Measurements from ENCODE around the gene SATL1. TPM values are rescaled to one million over a fixed set of nuclear protein-coding genes. Genes with fewer than 3 reads are reported as not detected.
"Not testable (repeated sequence)": the region's sequence is repeated elsewhere in the genome, so short reads cannot be mapped to it uniquely, and the experiment has no call there.

SATL1 gene
- total RNA-seq, 1 donor from 2014 or later: under 0.01 TPM

GRCh38 chrX:85113746-85114145 lies 129.8 kb downstream of the SATL1 start:
- Histone ChIP-seq H3K36me3 (ENCODE audit: control insufficient read depth in 3 of 3, insufficient read depth in 3 of 3, low read length in 3 of 3) (no peaks in the 10 kb centered on the region), H3K4me3 (ENCODE audit: low read length in 3 of 3) (no peak overlapping the region), H3K9ac (ENCODE audit: low read depth in 1 of 3, low read length in 3 of 3) (no peak overlapping the region), H3K27ac (ENCODE audit: low read depth, low read length) (no peak overlapping the region), H3K4me1 (ENCODE audit: control insufficient read depth in 3 of 3, insufficient read depth in 3 of 3, low read length in 3 of 3) (no peaks in the 10 kb centered on the region), H3K27me3 (ENCODE audit: control insufficient read depth in 3 of 3, insufficient read depth in 3 of 3, low read length in 3 of 3) (no peaks in the 10 kb centered on the region), H3K9me3 (ENCODE audit: control insufficient read depth in 3 of 3, low read length in 3 of 3) (no peaks in the 10 kb centered on the region)

GRCh38 chrX:85112293-85112692 lies 131.3 kb downstream of the SATL1 start:
- Histone ChIP-seq H3K27ac (ENCODE audit: low read depth, low read length) (no peak overlapping the region), H3K4me1 (ENCODE audit: control insufficient read depth in 3 of 3, insufficient read depth in 3 of 3, low read length in 3 of 3) (no peaks in the 10 kb centered on the region), H3K36me3 (ENCODE audit: control insufficient read depth in 3 of 3, insufficient read depth in 3 of 3, low read length in 3 of 3) (no peaks in the 10 kb centered on the region), H3K9me3 (ENCODE audit: control insufficient read depth in 3 of 3, low read length in 3 of 3) (no peaks in the 10 kb centered on the region), H3K27me3 (ENCODE audit: control insufficient read depth in 3 of 3, insufficient read depth in 3 of 3, low read length in 3 of 3) (no peaks in the 10 kb centered on the region), H3K4me3 (ENCODE audit: low read length in 3 of 3) (no peak overlapping the region), H3K9ac (ENCODE audit: low read depth in 1 of 3, low read length in 3 of 3) (no peak overlapping the region)

DNA sequence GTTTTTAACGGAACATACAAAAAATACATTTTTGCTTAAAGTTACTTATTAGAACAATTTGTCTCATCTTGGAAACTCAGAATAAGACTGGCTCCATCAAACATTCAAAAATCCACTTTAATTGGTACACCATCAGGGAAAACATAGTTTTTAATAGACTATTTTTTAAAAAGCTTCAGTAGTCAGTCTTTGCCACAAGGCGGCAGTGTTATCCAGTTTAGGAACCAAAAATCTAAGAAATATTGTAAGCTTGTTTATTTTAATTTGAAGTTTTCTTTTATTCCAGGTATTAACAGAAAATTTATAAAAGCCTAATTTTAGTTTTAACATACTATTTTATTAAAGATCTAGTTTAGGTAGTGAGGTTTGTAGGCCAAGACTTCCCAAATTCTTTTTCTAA lies 132.2 kb downstream of the SATL1 start:
- Histone ChIP-seq H3K36me3 (ENCODE audit: control insufficient read depth in 3 of 3, insufficient read depth in 3 of 3, low read length in 3 of 3) (no peaks in the 10 kb centered on the region), H3K9me3 (ENCODE audit: control insufficient read depth in 3 of 3, low read length in 3 of 3) (no peaks in the 10 kb centered on the region), H3K4me3 (ENCODE audit: low read length in 3 of 3) (no peak overlapping the region), H3K27me3 (ENCODE audit: control insufficient read depth in 3 of 3, insufficient read depth in 3 of 3, low read length in 3 of 3) (no peaks in the 10 kb centered on the region), H3K9ac (ENCODE audit: low read depth in 1 of 3, low read length in 3 of 3) (no peak overlapping the region), H3K4me1 (ENCODE audit: control insufficient read depth in 3 of 3, insufficient read depth in 3 of 3, low read length in 3 of 3) (no peaks in the 10 kb centered on the region), H3K27ac (ENCODE audit: low read depth, low read length) (no peak overlapping the region)

DNA sequence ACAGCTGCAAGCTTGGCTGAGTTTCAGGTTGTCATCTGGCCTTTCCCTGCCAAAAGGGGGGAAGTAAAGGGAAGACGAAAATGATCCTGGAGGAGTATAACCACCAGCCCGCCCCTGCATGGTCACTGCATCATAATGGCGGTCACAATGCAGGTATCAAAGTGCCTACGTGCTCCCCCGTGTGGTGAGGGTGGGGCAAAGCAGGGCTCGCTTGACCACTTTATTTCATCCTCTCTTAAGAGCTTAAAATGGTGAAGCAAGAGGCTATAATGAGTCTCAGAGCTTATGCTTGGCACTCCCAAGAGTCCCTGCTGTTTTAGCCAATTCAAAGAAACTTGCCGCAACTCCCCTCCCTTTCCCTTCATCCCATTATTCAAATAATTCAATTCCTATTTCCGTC lies 134.3 kb downstream of the SATL1 start:
- H3K9ac ChIP-seq (ENCODE audit: low read depth in 1 of 3, low read length in 3 of 3): no peak overlapping the region
- no peaks in the 10 kb centered on the region for H3K4me1 ChIP-seq (ENCODE audit: control insufficient read depth in 3 of 3, insufficient read depth in 3 of 3, low read length in 3 of 3)
- no peaks in the 10 kb centered on the region for H3K9me3 ChIP-seq (ENCODE audit: control insufficient read depth in 3 of 3, low read length in 3 of 3)
- H3K27me3 ChIP-seq (ENCODE audit: control insufficient read depth in 3 of 3, insufficient read depth in 3 of 3, low read length in 3 of 3): no peaks in the 10 kb centered on the region
- H3K27ac ChIP-seq (ENCODE audit: low read depth, low read length): no peak overlapping the region
- H3K4me3 ChIP-seq (ENCODE audit: low read length in 3 of 3): no peak overlapping the region
- no peaks in the 10 kb centered on the region for H3K36me3 ChIP-seq (ENCODE audit: control insufficient read depth in 3 of 3, insufficient read depth in 3 of 3, low read length in 3 of 3)

- Histone ChIP-seq H3K9ac (ENCODE audit: low read depth in 1 of 3, low read length in 3 of 3) (no peak overlapping the region), H3K27ac (ENCODE audit: low read depth, low read length) (no peak overlapping the region), H3K27me3 (ENCODE audit: control insufficient read depth in 3 of 3, insufficient read depth in 3 of 3, low read length in 3 of 3) (no peaks in the 10 kb centered on the region), H3K4me1 (ENCODE audit: control insufficient read depth in 3 of 3, insufficient read depth in 3 of 3, low read length in 3 of 3) (no peaks in the 10 kb centered on the region), H3K4me3 (ENCODE audit: low read length in 3 of 3) (no peak overlapping the region), H3K36me3 (ENCODE audit: control insufficient read depth in 3 of 3, insufficient read depth in 3 of 3, low read length in 3 of 3) (no peaks in the 10 kb centered on the region), H3K9me3 (ENCODE audit: control insufficient read depth in 3 of 3, low read length in 3 of 3) (no peaks in the 10 kb centered on the region)
Observed at GRCh38 chrX:85108165-85108564, 135.4 kb downstream of the SATL1 start.

DNA sequence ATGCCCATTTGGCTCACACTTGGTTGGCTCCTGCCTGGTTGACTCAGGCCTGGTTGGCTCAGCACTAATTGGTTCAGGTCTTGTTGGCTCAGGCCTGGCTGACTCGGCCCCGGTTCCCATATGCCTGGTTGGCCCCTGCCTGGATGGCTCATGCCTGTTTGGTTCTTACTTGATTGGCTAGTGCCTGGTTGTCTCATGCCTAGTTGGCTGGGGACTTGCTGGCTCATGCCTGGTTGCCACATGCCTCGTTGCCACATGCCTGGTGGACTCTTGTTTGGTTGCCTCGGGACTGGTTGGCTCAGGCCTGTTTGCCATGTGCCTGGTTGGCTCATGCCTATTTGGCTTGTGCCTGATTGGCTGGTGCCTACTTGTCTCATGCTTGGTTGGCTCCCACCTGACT lies 136.2 kb downstream of the SATL1 start:
- H3K4me1 ChIP-seq (ENCODE audit: control insufficient read depth in 3 of 3, insufficient read depth in 3 of 3, low read length in 3 of 3): no peaks in the 10 kb centered on the region
- no peaks in the 10 kb centered on the region for H3K9me3 ChIP-seq (ENCODE audit: control insufficient read depth in 3 of 3, low read length in 3 of 3)
- no peak overlapping the region for H3K9ac ChIP-seq (ENCODE audit: low read depth in 1 of 3, low read length in 3 of 3)
- no peak overlapping the region for H3K27ac ChIP-seq (ENCODE audit: low read depth, low read length)
- no peaks in the 10 kb centered on the region for H3K36me3 ChIP-seq (ENCODE audit: control insufficient read depth in 3 of 3, insufficient read depth in 3 of 3, low read length in 3 of 3)
- H3K27me3 ChIP-seq (ENCODE audit: control insufficient read depth in 3 of 3, insufficient read depth in 3 of 3, low read length in 3 of 3): no peaks in the 10 kb centered on the region
- H3K4me3 ChIP-seq (ENCODE audit: low read length in 3 of 3): no peak overlapping the region

DNA sequence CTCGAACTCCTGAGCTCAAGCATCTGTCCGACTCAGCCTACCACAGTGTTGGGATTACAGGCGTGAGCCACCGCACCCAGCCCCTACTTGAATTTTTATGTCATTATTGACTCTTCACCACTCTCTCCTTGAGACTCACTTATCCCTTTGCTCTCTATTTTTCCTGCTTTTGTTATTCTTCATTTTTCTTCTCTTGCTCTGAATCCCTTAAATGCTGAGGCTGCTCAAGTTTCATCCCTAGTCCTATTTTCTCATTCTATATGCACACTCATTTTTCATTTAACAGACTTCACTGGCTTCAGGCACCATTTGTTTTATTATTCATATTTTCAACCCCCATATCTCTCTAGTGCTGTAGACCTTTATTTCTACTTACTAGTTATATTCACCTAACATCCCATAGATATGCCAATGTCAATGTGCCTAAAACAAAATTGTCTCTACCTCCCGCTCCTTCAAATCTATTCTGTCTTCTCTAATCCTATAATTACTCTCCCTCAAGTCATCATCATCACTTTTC lies 154.2 kb downstream of the SATL1 start:
- Histone ChIP-seq H3K27ac (ENCODE audit: low read depth, low read length) (no peak overlapping the region), H3K36me3 (ENCODE audit: control insufficient read depth in 3 of 3, insufficient read depth in 3 of 3, low read length in 3 of 3) (peaks cover 0 to 7% (median 2%) of the 10 kb centered on the region in 3 donors), H3K27me3 (ENCODE audit: control insufficient read depth in 3 of 3, insufficient read depth in 3 of 3, low read length in 3 of 3) (no peaks in the 10 kb centered on the region), H3K9ac (ENCODE audit: low read depth in 1 of 3, low read length in 3 of 3) (no peak overlapping the region), H3K9me3 (ENCODE audit: control insufficient read depth in 3 of 3, low read length in 3 of 3) (no peaks in the 10 kb centered on the region), H3K4me1 (ENCODE audit: control insufficient read depth in 3 of 3, insufficient read depth in 3 of 3, low read length in 3 of 3) (no peaks in the 10 kb centered on the region), H3K4me3 (ENCODE audit: low read length in 3 of 3) (no peak overlapping the region)

DNA sequence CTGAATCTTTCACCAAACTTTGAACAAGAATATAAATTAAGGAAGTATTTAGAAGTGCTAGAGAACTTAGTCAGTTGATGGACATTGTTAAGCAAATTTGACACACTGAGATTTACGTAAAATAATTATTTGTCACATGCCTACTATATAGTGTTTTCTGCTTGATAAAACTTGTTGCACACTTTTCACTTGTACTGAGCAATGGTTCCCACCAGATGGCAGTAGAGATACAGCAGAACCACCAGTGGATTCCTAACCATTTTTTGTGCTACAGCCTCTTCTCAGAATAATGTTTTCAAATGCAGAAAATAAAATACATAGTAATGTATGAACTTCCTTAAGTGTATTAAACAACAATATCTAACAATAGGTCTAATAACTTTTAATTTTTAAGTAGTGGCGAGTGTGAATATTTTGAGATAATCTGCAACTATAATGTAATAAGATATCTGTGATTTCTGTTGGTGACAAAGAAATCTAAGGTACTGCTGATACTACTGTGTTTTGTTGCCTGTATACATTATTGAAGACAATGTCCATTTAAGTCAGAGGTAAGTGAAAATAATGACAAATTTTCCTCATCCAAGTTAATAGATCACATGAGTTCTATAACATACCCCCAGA lies 158.7 kb downstream of the SATL1 start:
- Histone ChIP-seq H3K9ac (ENCODE audit: low read depth in 1 of 3, low read length in 3 of 3) (no peak overlapping the region), H3K4me1 (ENCODE audit: control insufficient read depth in 3 of 3, insufficient read depth in 3 of 3, low read length in 3 of 3) (no peaks in the 10 kb centered on the region), H3K4me3 (ENCODE audit: low read length in 3 of 3) (no peak overlapping the region), H3K27me3 (ENCODE audit: control insufficient read depth in 3 of 3, insufficient read depth in 3 of 3, low read length in 3 of 3) (no peaks in the 10 kb centered on the region), H3K9me3 (ENCODE audit: control insufficient read depth in 3 of 3, low read length in 3 of 3) (no peaks in the 10 kb centered on the region), H3K36me3 (ENCODE audit: control insufficient read depth in 3 of 3, insufficient read depth in 3 of 3, low read length in 3 of 3) (peaks cover 0 to 2% (median 1%) of the 10 kb centered on the region in 3 donors), H3K27ac (ENCODE audit: low read depth, low read length) (no peak overlapping the region)

GRCh38 chrX:85077247-85077646 lies 166.3 kb downstream of the SATL1 start:
- H3K9ac ChIP-seq (ENCODE audit: low read depth in 1 of 3, low read length in 3 of 3); H3K4me3 ChIP-seq (ENCODE audit: low read length in 3 of 3); H3K27me3 ChIP-seq (ENCODE audit: control insufficient read depth in 3 of 3, insufficient read depth in 3 of 3, low read length in 3 of 3); H3K9me3 ChIP-seq (ENCODE audit: control insufficient read depth in 3 of 3, low read length in 3 of 3); H3K36me3 ChIP-seq (ENCODE audit: control insufficient read depth in 3 of 3, insufficient read depth in 3 of 3, low read length in 3 of 3); H3K27ac ChIP-seq (ENCODE audit: low read depth, low read length); H3K4me1 ChIP-seq (ENCODE audit: control insufficient read depth in 3 of 3, insufficient read depth in 3 of 3, low read length in 3 of 3): not testable (repeated sequence)

DNA sequence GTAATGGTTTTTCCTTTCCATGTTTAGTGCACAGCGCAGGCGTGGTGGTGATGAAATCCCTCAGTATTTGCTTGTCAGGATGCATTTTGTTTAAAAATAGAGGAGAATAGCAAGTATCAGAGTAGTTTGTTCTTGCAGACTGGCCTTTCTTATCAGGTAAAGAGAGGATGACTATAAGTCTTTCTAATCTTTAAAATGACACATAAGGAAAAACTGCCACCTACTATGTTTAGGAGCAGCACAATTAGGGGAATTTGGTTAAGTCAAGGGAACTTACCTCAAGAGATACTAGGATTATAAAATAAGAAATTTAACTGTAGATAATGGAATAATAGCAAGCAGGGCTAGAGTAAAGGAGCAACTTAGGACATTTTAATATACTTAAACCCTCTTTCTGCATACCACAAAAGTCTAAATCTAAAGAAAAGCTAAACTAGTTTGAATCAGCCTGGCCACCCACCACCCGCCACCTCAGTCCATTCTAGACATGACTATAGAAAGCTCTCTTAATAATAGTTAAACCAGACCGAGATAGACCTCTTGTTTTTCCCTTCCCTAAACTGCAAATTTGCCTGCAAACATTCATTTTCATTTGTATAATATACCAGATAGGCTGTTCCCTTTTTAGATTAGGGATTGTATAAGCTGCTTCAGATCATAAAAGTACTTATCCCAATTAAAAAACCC lies 177.9 kb downstream of the SATL1 start:
- no peaks in the 10 kb centered on the region for H3K27me3 ChIP-seq (ENCODE audit: control insufficient read depth in 3 of 3, insufficient read depth in 3 of 3, low read length in 3 of 3)
- no peaks in the 10 kb centered on the region for H3K9me3 ChIP-seq (ENCODE audit: control insufficient read depth in 3 of 3, low read length in 3 of 3)
- H3K36me3 ChIP-seq (ENCODE audit: control insufficient read depth in 3 of 3, insufficient read depth in 3 of 3, low read length in 3 of 3): no peaks in the 10 kb centered on the region
- no peaks in the 10 kb centered on the region for H3K4me1 ChIP-seq (ENCODE audit: control insufficient read depth in 3 of 3, insufficient read depth in 3 of 3, low read length in 3 of 3)
- H3K9ac ChIP-seq (ENCODE audit: low read depth in 1 of 3, low read length in 3 of 3): no peak overlapping the region
- no peak overlapping the region for H3K27ac ChIP-seq (ENCODE audit: low read depth, low read length)
- no peak overlapping the region for H3K4me3 ChIP-seq (ENCODE audit: low read length in 3 of 3)
